SK-N-SH (cell line): Measurements from ENCODE around the gene NUAK2.

Experiments used
- CTCF ChIP-seq: fragments of 200-600 bp; sonication (generic); IDR thresholded peaks from 2 replicates; pipeline ENCODE4 v1.6.1; 2017; ENCODE audit warnings: antibody characterized with exemption, mild to moderate bottlenecking, moderate library complexity
- FOXJ3 ChIP-seq: sonication (generic); formaldehyde crosslinking; IDR thresholded peaks from 2 replicates; pipeline ENCODE4 v1.5.1; 2020; ENCODE audit warnings: mild to moderate bottlenecking, missing genetic modification reagents
- GABPA ChIP-seq: IDR thresholded peaks from 2 replicates; pipeline ENCODE4 v1.4.0; 2012; ENCODE audit warnings: low read depth, mild to moderate bottlenecking
- MAX ChIP-seq: IDR thresholded peaks from 2 replicates; pipeline ENCODE4 v1.4.0; 2012; ENCODE audit warnings: low read depth
- MEF2A ChIP-seq: IDR thresholded peaks from 2 replicates; pipeline ENCODE4 v1.4.0; 2012; ENCODE audit warnings: low read depth, borderline replicate concordance
- POLR2AphosphoS5 ChIP-seq: IDR thresholded peaks from 2 replicates; pipeline ENCODE4 v1.6.1; 2012; ENCODE audit warnings: low read depth, low read length
- RCOR1 ChIP-seq: fragments of 150-350 bp; IDR thresholded peaks from 2 replicates; pipeline ENCODE4 v1.6.1; 2017; ENCODE audit warnings: antibody characterized with exemption, low read length
- RFX5 ChIP-seq: IDR thresholded peaks from 2 replicates; pipeline ENCODE4 v1.6.1; 2012; ENCODE audit warnings: mild to moderate bottlenecking, improper control_type of control experiment, low read length
- TAF1 ChIP-seq: IDR thresholded peaks from 2 replicates; pipeline ENCODE4 v1.6.1; 2012; ENCODE audit warnings: low read depth, mild to moderate bottlenecking, low read length, moderate library complexity, borderline replicate concordance
- TF ChIP-seq, protein P1 (sequence below): IDR thresholded peaks from 2 replicates; pipeline ENCODE4 v1.4.0; 2012; ENCODE audit warnings: low read depth, borderline replicate concordance
- TF ChIP-seq, protein P2 (sequence below): IDR thresholded peaks from 2 replicates; pipeline ENCODE4; 2012

- no peak for TF ChIP-seq CTCF
- TF ChIP-seq RFX5: no peak
- TF ChIP-seq, protein P1, sequence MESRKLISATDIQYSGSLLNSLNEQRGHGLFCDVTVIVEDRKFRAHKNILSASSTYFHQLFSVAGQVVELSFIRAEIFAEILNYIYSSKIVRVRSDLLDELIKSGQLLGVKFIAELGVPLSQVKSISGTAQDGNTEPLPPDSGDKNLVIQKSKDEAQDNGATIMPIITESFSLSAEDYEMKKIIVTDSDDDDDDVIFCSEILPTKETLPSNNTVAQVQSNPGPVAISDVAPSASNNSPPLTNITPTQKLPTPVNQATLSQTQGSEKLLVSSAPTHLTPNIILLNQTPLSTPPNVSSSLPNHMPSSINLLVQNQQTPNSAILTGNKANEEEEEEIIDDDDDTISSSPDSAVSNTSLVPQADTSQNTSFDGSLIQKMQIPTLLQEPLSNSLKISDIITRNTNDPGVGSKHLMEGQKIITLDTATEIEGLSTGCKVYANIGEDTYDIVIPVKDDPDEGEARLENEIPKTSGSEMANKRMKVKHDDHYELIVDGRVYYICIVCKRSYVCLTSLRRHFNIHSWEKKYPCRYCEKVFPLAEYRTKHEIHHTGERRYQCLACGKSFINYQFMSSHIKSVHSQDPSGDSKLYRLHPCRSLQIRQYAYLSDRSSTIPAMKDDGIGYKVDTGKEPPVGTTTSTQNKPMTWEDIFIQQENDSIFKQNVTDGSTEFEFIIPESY: no peak
- TF ChIP-seq RCOR1: no peak
- TF ChIP-seq, protein P2, sequence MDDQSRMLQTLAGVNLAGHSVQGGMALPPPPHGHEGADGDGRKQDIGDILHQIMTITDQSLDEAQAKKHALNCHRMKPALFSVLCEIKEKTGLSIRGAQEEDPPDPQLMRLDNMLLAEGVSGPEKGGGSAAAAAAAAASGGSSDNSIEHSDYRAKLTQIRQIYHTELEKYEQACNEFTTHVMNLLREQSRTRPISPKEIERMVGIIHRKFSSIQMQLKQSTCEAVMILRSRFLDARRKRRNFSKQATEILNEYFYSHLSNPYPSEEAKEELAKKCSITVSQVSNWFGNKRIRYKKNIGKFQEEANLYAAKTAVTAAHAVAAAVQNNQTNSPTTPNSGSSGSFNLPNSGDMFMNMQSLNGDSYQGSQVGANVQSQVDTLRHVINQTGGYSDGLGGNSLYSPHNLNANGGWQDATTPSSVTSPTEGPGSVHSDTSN: no peak
- no peak for TF ChIP-seq POLR2AphosphoS5
- no peak for TF ChIP-seq FOXJ3 (CRISPR knock-in tag)
- TF ChIP-seq MEF2A: no peak
- TF ChIP-seq MAX: no peak
- TF ChIP-seq GABPA: no peak
- no peak for TF ChIP-seq TAF1
These were observed 7.8 kb downstream of the NUAK2 start for GRCh38 chr1:205313563-205314308.
